Panc1 (cell line): ENCODE measurements around the gene NUP93. TPM values are rescaled to one million over a fixed set of nuclear protein-coding genes. Genes with fewer than 3 reads are reported as not detected.

Source experiments
- ATAC-seq: fragments of 200-7000 bp; cut with Tn5 transposase; 2 replicates; pipeline ENCODE4 v1.9.1; 2020; ENCODE audit warnings: mild to moderate bottlenecking, moderate library complexity
- BruUV-seq: library from RNA; stranded (reverse); fragments of 400-500 nt; replicated peaks from 2 replicates; lab custom pipeline; 2021; lab: Mats Ljungman, UMichigan
- CTCF ChIA-PET: fragments of 300-600 bp; sonication (Branson Sonifier 250); formaldehyde crosslinking; loops from one replicate; lab custom pipeline; 2022; ENCODE audit warnings: antibody characterized with exemption; lab: Charles Lee
- POLR2A ChIA-PET: fragments of 300-600 bp; sonication (Branson Sonifier 250); formaldehyde crosslinking; loops from one replicate; lab custom pipeline; 2022; ENCODE audit warnings: antibody characterized with exemption; lab: Charles Lee
- DNase-seq: peaks from one replicate; pipeline ENCODE4 v3.0.0-alpha.2; 2010; ENCODE audit warnings: low read depth, low spot score
- H3K27ac ChIP-seq: 2 replicates; pipeline ENCODE4 v1.5.1; 2011; ENCODE audit warnings: mild to moderate bottlenecking, low read length, inconsistent platforms
- H3K27me3 ChIP-seq: fragments of 200-500 bp; sonication (Bioruptor generic); 2 replicates; pipeline ENCODE4 v1.6.0; 2014; ENCODE audit warnings: low read length, inconsistent platforms; ENCODE audit not compliant: control insufficient read depth, insufficient read depth
- H3K36me3 ChIP-seq: fragments of 200-500 bp; sonication (Bioruptor generic); 2 replicates; pipeline ENCODE4 v1.5.1; 2014; ENCODE audit warnings: inconsistent platforms, mild to moderate bottlenecking, low read length, moderate library complexity; ENCODE audit not compliant: control insufficient read depth, insufficient read depth
- H3K4me1 ChIP-seq: 2 replicates; pipeline ENCODE4 v1.5.1; 2011; ENCODE audit warnings: inconsistent platforms, mild to moderate bottlenecking, low read length, moderate library complexity; ENCODE audit not compliant: control insufficient read depth, insufficient read depth
- H3K4me3 ChIP-seq, 2 experiments: 2 replicates each; pipeline ENCODE4 v1.5.1; 2011 to 2012; ENCODE audit warnings: low read depth in 2 of 2, low read length in 2 of 2, mild to moderate bottlenecking in 2 of 2, inconsistent platforms in 1 of 2, moderate library complexity in 1 of 2
- H3K9me3 ChIP-seq: fragments of 200-500 bp; sonication (Bioruptor generic); 2 replicates; pipeline ENCODE4 v1.5.1; 2014; ENCODE audit warnings: low read depth, mild to moderate bottlenecking, inconsistent platforms, low read length, moderate library complexity; ENCODE audit not compliant: control insufficient read depth, insufficient read depth
- CTCF ChIP-seq: fragments of 450-650 bp; IDR thresholded peaks from 2 replicates; pipeline ENCODE4 v1.5.1; 2017; ENCODE audit warnings: mild to moderate bottlenecking
- POLR2AphosphoS5 ChIP-seq: IDR thresholded peaks from 2 replicates; pipeline ENCODE4 v1.6.1; 2012; ENCODE audit warnings: mild to moderate bottlenecking, low read depth, low read length, moderate library complexity
- REST ChIP-seq, 2 experiments: IDR thresholded peaks; 2 replicates each; pipeline ENCODE4 v1.6.1; 2011 to 2012; ENCODE audit warnings: low read depth in 2 of 2, control low read depth in 1 of 2, low read length in 1 of 2, mild to moderate bottlenecking in 1 of 2, moderate library complexity in 1 of 2; ENCODE audit not compliant: insufficient read depth in 1 of 2
- SIN3A ChIP-seq: IDR thresholded peaks from 2 replicates; pipeline ENCODE4 v1.6.1; 2012; ENCODE audit warnings: low read depth, mild to moderate bottlenecking, low read length, moderate library complexity, borderline replicate concordance; ENCODE audit not compliant: insufficient read depth
- TCF7L2 ChIP-seq: IDR thresholded peaks from 2 replicates; pipeline ENCODE4 v1.6.1; 2011; ENCODE audit warnings: mild to moderate bottlenecking, low read depth, low read length, inconsistent platforms
- in situ Hi-C: cut with HindIII; loops from 2 replicates; pipeline ENCODE4 v1.10.0; 2016; ENCODE audit warnings: low sequenced_read_pairs, low pct_unique_long_range_greater_than_20kb
- intact Hi-C: fragments of 100-400 bp; cut with micrococcal nuclease; formaldehyde crosslinking; loops from one replicate; pipeline ENCODE4 v1.10.0; 2022; ENCODE audit not compliant: unreplicated experiment
- total RNA-seq: library from RNA; stranded (reverse); gene quantifications from one replicate; pipeline ENCODE4 v1.2.1, GENCODE V29; 2021; ENCODE audit not compliant: unreplicated experiment

NUP93 gene
- total RNA-seq, 1 experiment from 2014 or later, result 88.5 TPM

GRCh38 chr16:56841659-56842058, 111.7 kb downstream of the NUP93 start:
- POLR2A ChIA-PET, result no interaction called here
- Histone ChIP-seq H3K4me3 (no peak overlapping the region), H3K36me3 (peaks cover 3% of the 10 kb centered on the region; the same call in 1 of the 2 replicates), H3K27me3 (no peaks in the 10 kb centered on the region), H3K27ac (no peak overlapping the region), H3K9me3 (no peaks in the 10 kb centered on the region), H3K4me1 (no peaks in the 10 kb centered on the region)
- ATAC-seq (no peak), DNase-seq (no peak)
- CTCF ChIA-PET, result no interaction called here
- in situ Hi-C loops, result no loop called here
- no TSS peak for BruUV-seq
- intact Hi-C loops, result no loop called here
- TF ChIP-seq TCF7L2, result no peak
- no peak for TF ChIP-seq SIN3A
- TF ChIP-seq REST (IDR thresholded peaks at IDR 0.05; ENCODE audit: insufficient read depth in 1 of 2, low read depth in 2 of 2, low read length in 1 of 2), result no peak
- no peak for TF ChIP-seq CTCF
- TF ChIP-seq POLR2AphosphoS5, result no peak

GRCh38 chr16:56842133-56842532, 112.2 kb downstream of the NUP93 start:
- ATAC-seq (no peak), DNase-seq (no peak)
- no TSS peak for BruUV-seq
- no peak for TF ChIP-seq SIN3A
- TF ChIP-seq POLR2AphosphoS5, result no peak
- TF ChIP-seq REST (IDR thresholded peaks at IDR 0.05; ENCODE audit: insufficient read depth in 1 of 2, low read depth in 2 of 2, low read length in 1 of 2), result no peak
- TF ChIP-seq CTCF, result no peak
- no peak for TF ChIP-seq TCF7L2
- ChIA-PET CTCF (no interaction called here), POLR2A (no interaction called here)
- Histone ChIP-seq H3K4me1 (no peaks in the 10 kb centered on the region), H3K27me3 (no peaks in the 10 kb centered on the region), H3K27ac (no peak overlapping the region), H3K4me3 (no peak overlapping the region), H3K9me3 (no peaks in the 10 kb centered on the region), H3K36me3 (peaks cover 3% of the 10 kb centered on the region; the same call in 1 of the 2 replicates)
- intact Hi-C loops, result no loop called here
- in situ Hi-C loops, result no loop called here
